Liver (tissue), 5 donors: Measurements from ENCODE around the gene ANXA10. TPM values are rescaled to one million over a fixed set of nuclear protein-coding genes. Genes with fewer than 3 reads are reported as not detected.

Source experiments
- CTCF ChIP-seq: fragments of 150-350 bp; IDR thresholded peaks from 2 replicates; pipeline ENCODE4 v1.5.1; 2017; ENCODE audit warnings: improper control_type of control experiment, low read depth, low read length; ENCODE audit not compliant: missing input control
- GABPA ChIP-seq, 2 donors: IDR thresholded peaks in 1 of 2; conservative IDR thresholded peaks in 1 of 2; 2 replicates each; pipeline ENCODE4 v1.6.1; 2016; ENCODE audit warnings: antibody characterized with exemption in 2 of 2, mild to moderate bottlenecking in 1 of 2, moderate library complexity in 1 of 2
- JUND ChIP-seq, 2 donors: IDR thresholded peaks; 2 replicates each; pipeline ENCODE4 v1.6.1; 2016; ENCODE audit warnings: antibody characterized with exemption in 2 of 2
- REST ChIP-seq: IDR thresholded peaks from 2 replicates; pipeline ENCODE4 v1.6.1; 2016; ENCODE audit warnings: antibody characterized with exemption, mild to moderate bottlenecking
- SP1 ChIP-seq: IDR thresholded peaks from 2 replicates; pipeline ENCODE4 v1.6.1; 2018; ENCODE audit warnings: antibody characterized with exemption, mild to moderate bottlenecking
- polyA plus RNA-seq, 2 donors: library from polyadenylated mRNA; stranded (reverse) in 1 of 2; unstranded in 1 of 2; fragments of 200-250 nt in 1 of 2; fragments of >200 nt in 1 of 2; fragmentation: Nextera tagmentation in 1 of 2; extraction: Ambion mirVana in 1 of 2; gene quantifications; one replicate each; pipeline versions ENCODE4 v1.2.1 to v1.2.3, GENCODE V29; 2013 to 2015
- total RNA-seq, 2 donors: library from RNA; depleted of rRNA; stranded (reverse); fragments of >200 nt; gene quantifications; one replicate each; pipeline ENCODE4 v1.2.3, GENCODE V29; 2014
- donor health status: healthy.
- donor health status: healthy.
- donor health status: healthy.

Gene ANXA10
- total and polyA plus RNA-seq, 4 donors = 6.3 to 45.4 (median 28.3) TPM

DNA sequence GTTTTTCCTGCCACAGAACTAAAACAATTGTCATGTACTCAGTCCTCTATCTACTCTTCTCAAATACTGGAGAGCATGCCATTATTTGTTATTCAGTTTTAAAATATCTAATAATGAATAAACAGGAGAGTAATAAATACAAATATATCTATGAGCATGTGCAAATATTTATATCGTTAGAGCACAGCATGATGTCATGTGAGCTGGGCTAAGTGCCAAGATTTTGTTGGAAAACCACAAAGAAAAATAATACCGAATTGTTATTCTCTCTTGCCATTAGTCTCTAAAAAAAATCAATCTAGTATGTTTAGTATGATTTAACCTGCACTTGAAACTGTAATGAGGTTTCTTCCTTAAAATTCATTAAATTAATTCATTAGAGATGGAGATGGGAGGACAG, 129.0 kb downstream of the ANXA10 start (continued):
- TF ChIP-seq REST (no peak), SP1 (no peak), GABPA (IDR thresholded peaks at IDR 0.05 in 1 of 2, conservative IDR thresholded peaks at IDR 0.05 in 1 of 2) (no peak), CTCF (no peak), JUND (IDR thresholded peaks at IDR 0.05) (no peak)

Other genes starting within 250 kb of the ANXA10 start
- gene DDX60, start 226.2 kb downstream of the ANXA10 start, total RNA-seq = 10 to 100 TPM in 1 of 2 donors, 1 to 10 TPM in 1; 9.7 to 11.3 TPM
- 1 to 10 TPM; 2.9 to 4.2 TPM for gene DDX60, start 226.2 kb downstream of the ANXA10 start, polyA plus RNA-seq